Medulla oblongata (tissue), 1 donor: Measurements from ENCODE around the gene CDKN2A.

Source experiments
- DNase-seq: peaks from one replicate; pipeline ENCODE4 v3.0.0-alpha.2; 2015; ENCODE audit errors: extremely low spot score

Gene CDKN2A

GRCh38 chr9:21993893-21994555 is at the start of gene CDKN2A:
Gene CDKN2A, minus strand, starts transcription at chr9:21994392.
- peak; percentile 26 for DNase-seq

- DNase-seq = no peak
Observed at GRCh38 chr9:22043928-22044327, 49.7 kb upstream of the CDKN2A start.

- no peak for DNase-seq
Observed at GRCh38 chr9:22041775-22042174, 47.6 kb upstream of the CDKN2A start.

- DNase-seq = no peak
Observed at GRCh38 chr9:22041344-22041743, 47.2 kb upstream of the CDKN2A start.

GRCh38 chr9:22040760-22041159 is 46.6 kb upstream of the CDKN2A start:
- no peak for DNase-seq

GRCh38 chr9:22039258-22039657 is 45.1 kb upstream of the CDKN2A start:
- DNase-seq = no peak

GRCh38 chr9:22037954-22038690 is 43.9 kb upstream of the CDKN2A start:
- DNase-seq = peak; percentile 11

GRCh38 chr9:22036866-22037626 is 42.9 kb upstream of the CDKN2A start:
- no peak for DNase-seq

- no peak for DNase-seq
Observed at GRCh38 chr9:22035591-22036011, 41.4 kb upstream of the CDKN2A start.

- no peak for DNase-seq
Observed at GRCh38 chr9:22033012-22033630, 38.9 kb upstream of the CDKN2A start.

GRCh38 chr9:22031655-22032411 is 37.6 kb upstream of the CDKN2A start:
- no peak for DNase-seq

- peak; percentile 45 for DNase-seq
Observed at GRCh38 chr9:22030101-22030598, 36.0 kb upstream of the CDKN2A start.

- no peak for DNase-seq
Observed at GRCh38 chr9:22029231-22029630, 35.0 kb upstream of the CDKN2A start.

GRCh38 chr9:22028394-22028793 is 34.2 kb upstream of the CDKN2A start:
- no peak for DNase-seq

GRCh38 chr9:22026696-22027095 is 32.5 kb upstream of the CDKN2A start:
- no peak for DNase-seq

- DNase-seq = no peak
Observed at GRCh38 chr9:22022396-22022795, 28.2 kb upstream of the CDKN2A start.

- DNase-seq = no peak
Observed at GRCh38 chr9:22010866-22011625, 16.9 kb upstream of the CDKN2A start.

GRCh38 chr9:22009506-22009867 is 15.3 kb upstream of the CDKN2A start:
- no peak for DNase-seq

- DNase-seq = peak; percentile 95
Observed at GRCh38 chr9:22008717-22009505, 14.7 kb upstream of the CDKN2A start, which contains the start of gene CDKN2B. Gene CDKN2B, minus strand, starts transcription at chr9:22009305. Its CDS starts 352 bp downstream, at chr9:22008953.

- DNase-seq = no peak
Observed at GRCh38 chr9:22008384-22008716, 14.2 kb upstream of the CDKN2A start.
